H1 (cell line): ENCODE measurements around the gene PFDN6.

Experiments
- CBX5 ChIP-seq: fragments of 300-800, 300-1000 bp; sonication (generic); IDR thresholded peaks from 2 replicates; pipeline ENCODE4 v1.7.1; 2016; ENCODE audit warnings: antibody characterized with exemption, low read length, low read depth
- CHD2 ChIP-seq: IDR thresholded peaks from 2 replicates; pipeline ENCODE4 v1.6.1; 2012; ENCODE audit warnings: low read length, improper control_type of control experiment
- POLR2A ChIP-seq, 2 experiments: IDR thresholded peaks; 1 replicate in 1 of 2; 2 replicates in 1 of 2; pipeline ENCODE4 v1.6.1; 2011; ENCODE audit warnings: low read depth in 2 of 2, low read length in 2 of 2, mild to moderate bottlenecking in 2 of 2; ENCODE audit errors: control extremely low read depth in 1 of 2
- SIN3A ChIP-seq, 2 experiments: IDR thresholded peaks in 1 of 2; conservative IDR thresholded peaks in 1 of 2; 2 replicates each; pipeline ENCODE4 v1.6.1; 2011 to 2012; ENCODE audit warnings: low read length in 2 of 2, improper control_type of control experiment in 1 of 2, low read depth in 1 of 2, mild to moderate bottlenecking in 1 of 2
- SIX5 ChIP-seq: IDR thresholded peaks from 2 replicates; pipeline ENCODE4 v1.6.1; 2011; ENCODE audit warnings: mild to moderate bottlenecking, low read depth, low read length
- SRF ChIP-seq: IDR thresholded peaks from 2 replicates; pipeline ENCODE4 v1.6.1; 2011; ENCODE audit warnings: mild to moderate bottlenecking, low read depth, low read length, moderate library complexity
- TCF12 ChIP-seq: IDR thresholded peaks from 2 replicates; pipeline ENCODE4 v1.6.1; 2011; ENCODE audit warnings: low read depth, mild to moderate bottlenecking, low read length
- ZNF274 ChIP-seq: IDR thresholded peaks from 2 replicates; pipeline ENCODE4 v1.7.0; 2012; ENCODE audit warnings: low read length, borderline replicate concordance; ENCODE audit errors: extremely low read depth
- TF ChIP-seq, protein P1 (sequence below), 3 experiments: IDR thresholded peaks; 1 replicate in 2 of 3; 2 replicates in 1 of 3; pipeline versions ENCODE4 v1.5.1 to v1.6.1; 2011; ENCODE audit warnings: low read length in 3 of 3, mild to moderate bottlenecking in 3 of 3, inconsistent platforms in 2 of 3, low read depth in 1 of 3, moderate library complexity in 1 of 3; ENCODE audit not compliant: insufficient read depth in 1 of 3; ENCODE audit errors: control extremely low read depth in 1 of 3
- TF ChIP-seq, protein P2 (sequence below): IDR thresholded peaks from 2 replicates; pipeline ENCODE4 v1.6.1; 2012; ENCODE audit warnings: inconsistent platforms

DNA sequence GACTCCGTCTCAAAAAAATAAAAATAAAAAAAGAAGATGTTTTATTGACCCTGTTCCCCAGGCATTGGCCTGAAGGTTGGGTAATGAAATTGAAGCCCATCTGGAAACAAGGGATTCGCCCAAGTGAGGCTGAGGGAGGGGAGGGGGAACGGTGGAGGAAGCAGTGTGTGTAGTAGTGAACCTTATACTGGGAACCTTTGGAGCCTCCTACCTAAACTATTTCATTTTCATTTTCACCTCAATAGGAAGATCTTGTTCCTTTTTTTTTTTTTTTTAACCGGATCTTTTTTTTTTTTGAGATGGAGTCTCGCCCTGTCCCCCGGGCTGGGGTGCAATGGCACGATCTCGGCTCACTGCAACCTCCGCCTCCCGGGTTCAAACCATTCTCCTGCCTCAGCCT, 41.3 kb downstream of the PFDN6 start:
- TF ChIP-seq, protein P1, sequence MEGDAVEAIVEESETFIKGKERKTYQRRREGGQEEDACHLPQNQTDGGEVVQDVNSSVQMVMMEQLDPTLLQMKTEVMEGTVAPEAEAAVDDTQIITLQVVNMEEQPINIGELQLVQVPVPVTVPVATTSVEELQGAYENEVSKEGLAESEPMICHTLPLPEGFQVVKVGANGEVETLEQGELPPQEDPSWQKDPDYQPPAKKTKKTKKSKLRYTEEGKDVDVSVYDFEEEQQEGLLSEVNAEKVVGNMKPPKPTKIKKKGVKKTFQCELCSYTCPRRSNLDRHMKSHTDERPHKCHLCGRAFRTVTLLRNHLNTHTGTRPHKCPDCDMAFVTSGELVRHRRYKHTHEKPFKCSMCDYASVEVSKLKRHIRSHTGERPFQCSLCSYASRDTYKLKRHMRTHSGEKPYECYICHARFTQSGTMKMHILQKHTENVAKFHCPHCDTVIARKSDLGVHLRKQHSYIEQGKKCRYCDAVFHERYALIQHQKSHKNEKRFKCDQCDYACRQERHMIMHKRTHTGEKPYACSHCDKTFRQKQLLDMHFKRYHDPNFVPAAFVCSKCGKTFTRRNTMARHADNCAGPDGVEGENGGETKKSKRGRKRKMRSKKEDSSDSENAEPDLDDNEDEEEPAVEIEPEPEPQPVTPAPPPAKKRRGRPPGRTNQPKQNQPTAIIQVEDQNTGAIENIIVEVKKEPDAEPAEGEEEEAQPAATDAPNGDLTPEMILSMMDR (IDR thresholded peaks at IDR 0.05; ENCODE audit: control extremely low read depth in 1 of 3, insufficient read depth in 1 of 3, low read depth in 1 of 3, low read length in 3 of 3): no peak
- TF ChIP-seq POLR2A (IDR thresholded peaks at IDR 0.05; ENCODE audit: control extremely low read depth in 1 of 2, low read depth in 2 of 2, low read length in 2 of 2): no peak
- no peak for TF ChIP-seq SIX5
- no peak for TF ChIP-seq SIN3A (conservative IDR thresholded peaks at IDR 0.05 in 1 of 2, IDR thresholded peaks at IDR 0.05 in 1 of 2; ENCODE audit: low read depth in 1 of 2, low read length in 2 of 2)
- no peak for TF ChIP-seq ZNF274
- TF ChIP-seq CHD2: no peak
- TF ChIP-seq, protein P2, sequence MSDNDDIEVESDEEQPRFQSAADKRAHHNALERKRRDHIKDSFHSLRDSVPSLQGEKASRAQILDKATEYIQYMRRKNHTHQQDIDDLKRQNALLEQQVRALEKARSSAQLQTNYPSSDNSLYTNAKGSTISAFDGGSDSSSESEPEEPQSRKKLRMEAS: no peak
- TF ChIP-seq TCF12: no peak
- no peak for TF ChIP-seq SRF
- no peak for TF ChIP-seq CBX5
